ENCODE data around the gene SSC4D. TPM values are rescaled to one million over a fixed set of nuclear protein-coding genes. Genes with fewer than 3 reads are reported as not detected.

SSC4D gene
- total and polyA plus RNA-seq, 2 of the 8 experiments (the other 6 are each of a cell fraction or from before 2014, with no cell fraction given) = 11.8 to 27.5 TPM

DNA sequence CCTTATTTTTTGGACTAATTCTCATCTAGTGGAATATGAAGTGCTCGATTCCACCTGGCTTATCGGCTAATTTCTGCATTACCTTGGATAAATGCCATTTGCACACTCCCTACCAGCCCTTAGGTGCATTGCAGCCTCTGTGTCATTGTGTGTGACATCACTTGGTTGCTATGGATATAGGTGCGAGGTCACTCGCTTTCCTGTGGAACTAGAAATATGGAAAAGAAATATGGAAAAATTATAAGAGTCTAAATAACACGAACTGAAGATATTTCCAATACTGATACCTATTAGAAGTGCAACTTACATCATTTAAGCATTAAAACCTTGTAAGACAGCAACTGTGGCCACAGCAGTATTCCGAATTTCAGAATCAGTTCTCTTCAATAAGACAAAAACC is 52.7 kb downstream of the SSC4D start:
- no peaks in the 10 kb centered on the region for H3K79me1 ChIP-seq (ENCODE audit: low read depth, low read length)
- TF ChIP-seq YY1 (IDR thresholded peaks at IDR 0.05; ENCODE audit: low read depth, low read length) = no peak
- TF ChIP-seq CREB1 (IDR thresholded peaks at IDR 0.05) = no peak
- TF ChIP-seq EP300 (IDR thresholded peaks at IDR 0.05; ENCODE audit: borderline replicate concordance in 1 of 2, low read depth in 2 of 2, low read length in 2 of 2) = no peak
- no peak for TF ChIP-seq TEAD4 (IDR thresholded peaks at IDR 0.05; ENCODE audit: low read depth, low read length)
- no peak for TF ChIP-seq SP4 (IDR thresholded peaks at IDR 0.05; ENCODE audit: low read length)
- no peak for TF ChIP-seq EGR1 (IDR thresholded peaks at IDR 0.05; ENCODE audit: borderline replicate concordance, low read depth, low read length)
- no peak for TF ChIP-seq BRCA1 (IDR thresholded peaks at IDR 0.05; ENCODE audit: low read depth, low read length)
- TF ChIP-seq ASH2L (IDR thresholded peaks at IDR 0.05; ENCODE audit: low read length) = no peak
- TF ChIP-seq POU5F1 (IDR thresholded peaks at IDR 0.05; ENCODE audit: low read depth, low read length) = no peak
- TF ChIP-seq BCL11A (IDR thresholded peaks at IDR 0.05; ENCODE audit: low read depth in 2 of 2, low read length in 2 of 2) = no peak
- no peak for TF ChIP-seq SIX5 (IDR thresholded peaks at IDR 0.05; ENCODE audit: low read depth, low read length)
- TF ChIP-seq, protein P1, sequence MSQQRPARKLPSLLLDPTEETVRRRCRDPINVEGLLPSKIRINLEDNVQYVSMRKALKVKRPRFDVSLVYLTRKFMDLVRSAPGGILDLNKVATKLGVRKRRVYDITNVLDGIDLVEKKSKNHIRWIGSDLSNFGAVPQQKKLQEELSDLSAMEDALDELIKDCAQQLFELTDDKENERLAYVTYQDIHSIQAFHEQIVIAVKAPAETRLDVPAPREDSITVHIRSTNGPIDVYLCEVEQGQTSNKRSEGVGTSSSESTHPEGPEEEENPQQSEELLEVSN (IDR thresholded peaks at IDR 0.05) = no peak
- TF ChIP-seq SUZ12 (IDR thresholded peaks at IDR 0.05; ENCODE audit: low read length) = no peak
- no peak overlapping the region for H3K4ac ChIP-seq (replicated peaks; ENCODE audit: insufficient read length, low read depth, low read length)
- H2BK5ac ChIP-seq (ENCODE audit: low read depth, low read length) = no peak overlapping the region
- no peak overlapping the region for H3K23ac ChIP-seq (ENCODE audit: insufficient read length)
- H3K23me2 ChIP-seq (ENCODE audit: low read depth, low read length) = no peaks in the 10 kb centered on the region; the same call in 1 of the 2 replicates
- no peak overlapping the region for H3K18ac ChIP-seq (ENCODE audit: extremely low read depth, low read length)
- no peak for FAIRE-seq
- peaks cover 31 to 35% of the 10 kb centered on the region in 2 experiments for H4K20me1 ChIP-seq (replicated peaks in 1 of 2; ENCODE audit: control insufficient read depth in 1 of 2, insufficient read depth in 2 of 2, low read length in 2 of 2)
- H2BK20ac ChIP-seq (ENCODE audit: low read length) = no peak overlapping the region
- H3K4me3 ChIP-seq (ENCODE audit: extremely low read depth in 1 of 4, insufficient read depth in 2 of 4, low read depth in 3 of 4, low read length in 4 of 4) = peak overlapping the region; percentile 2 to 99 (median 90)
- no peaks in the 10 kb centered on the region for H3K9me3 ChIP-seq (ENCODE audit: insufficient read depth in 2 of 2, low read depth in 1 of 2, low read length in 1 of 2)
- no peak overlapping the region for H2AK5ac ChIP-seq (ENCODE audit: low read depth, low read length)
- WGBS, 2 experiments (ENCODE audit: extremely low coverage in 1 of 2, insufficient coverage in 1 of 2, insufficient read length in 1 of 2, insufficient replicate concordance in 2 of 2, low coverage in 1 of 2, low lambda C conversion rate in 2 of 2, missing lambda C conversion rate in 1 of 2) = 85% methylated on average over 6 of the region's 6 CpGs; no CpG with 5 or more reads in 1 of the 2 experiments
- DNase-seq (ENCODE audit: low read depth in 1 of 2, low spot score in 2 of 2) = no peak
- H3K14ac ChIP-seq (ENCODE audit: insufficient read length) = no peak overlapping the region
- peak overlapping the region in 1 of 4 experiments; percentile 37; a peak in 1 of 7 replicates for H3K9ac ChIP-seq (replicated peaks in 1 of 4; ENCODE audit: extremely low read depth in 1 of 4, low read depth in 3 of 4, low read length in 3 of 4)
- no peaks in the 10 kb centered on the region for H3K27me3 ChIP-seq (replicated peaks in 1 of 4; ENCODE audit: control insufficient read depth in 3 of 4, extremely low read depth in 1 of 4, insufficient read depth in 3 of 4, low read length in 3 of 4)
- no peak overlapping the region for H2BK120ac ChIP-seq (replicated peaks; ENCODE audit: low read depth, low read length)
- no peak overlapping the region for H2BK12ac ChIP-seq (ENCODE audit: low read depth, low read length)
- H3K4me2 ChIP-seq (ENCODE audit: insufficient read depth in 1 of 2, low read depth in 2 of 2, low read length in 2 of 2) = peak overlapping the region; percentile 68 to 71
- CTCF ChIA-PET (ENCODE audit: partially characterized antibody) = no interaction called here
- H2BK15ac ChIP-seq (ENCODE audit: low read length) = no peak overlapping the region
- peaks cover 0 to 32% (median 5%) of the 10 kb centered on the region in 4 experiments; a peak in 3 of 8 replicates for H3K36me3 ChIP-seq (ENCODE audit: control insufficient read depth in 2 of 4, insufficient read depth in 4 of 4, low read length in 3 of 4)
- no peak overlapping the region for H2AFZ ChIP-seq (ENCODE audit: low read length)
- no peak overlapping the region for H4K5ac ChIP-seq (ENCODE audit: insufficient read length, low read depth, low read length)
- no peak overlapping the region for H3K56ac ChIP-seq (replicated peaks; ENCODE audit: insufficient read length, low read depth, low read length)
- H4K8ac ChIP-seq (ENCODE audit: extremely low read depth, insufficient read depth, low read length) = no peak overlapping the region
- H3K4me1 ChIP-seq (replicated peaks in 1 of 4; ENCODE audit: control insufficient read depth in 3 of 4, insufficient read depth in 4 of 4, low read length in 3 of 4) = peaks cover 2 to 7% (median 4%) of the 10 kb centered on the region in 4 experiments
- no peak overlapping the region for H3K27ac ChIP-seq (ENCODE audit: low read depth, low read length)
- POLR2A ChIA-PET (ENCODE audit: partially characterized antibody) = interaction anchor here (1.3 to 14.3 kb wide), 6 partner anchors 9 to 53 kb away, joined by 3 to 249 read pairs (median 6); no protein-coding TSS in a partner anchor
- peaks cover 55 to 69% of the 10 kb centered on the region in 2 experiments for H3K79me2 ChIP-seq (ENCODE audit: control insufficient read depth in 1 of 2, insufficient read depth in 2 of 2, low read length in 2 of 2)
- H4K91ac ChIP-seq (replicated peaks; ENCODE audit: insufficient read length, low read length) = no peak overlapping the region
